Glutamatergic neuron (in vitro differentiated cells): ENCODE measurements around the gene ACAD11. TPM values are rescaled to one million over a fixed set of nuclear protein-coding genes. Genes with fewer than 3 reads are reported as not detected.

ENCODE experiments used
- DNase-seq: peaks from one replicate; pipeline ENCODE4 v3.0.0; 2022
- H3K27ac Mint-ChIP-seq: one replicate; pipeline ENCODE4 v1.8.0; 2020; ENCODE audit warnings: mild to moderate bottlenecking, mixed read lengths, inconsistent platforms; ENCODE audit not compliant: unreplicated experiment
- H3K27me3 Mint-ChIP-seq: one replicate; pipeline ENCODE4 v1.8.0; 2020; ENCODE audit warnings: mild to moderate bottlenecking, moderate library complexity, mixed read lengths, inconsistent platforms; ENCODE audit not compliant: unreplicated experiment
- H3K36me3 Mint-ChIP-seq: one replicate; pipeline ENCODE4 v1.8.0; 2020; ENCODE audit warnings: mild to moderate bottlenecking, mixed read lengths, inconsistent platforms; ENCODE audit not compliant: unreplicated experiment
- H3K4me1 Mint-ChIP-seq: one replicate; pipeline ENCODE4 v1.8.0; 2020; ENCODE audit warnings: mild to moderate bottlenecking, low read depth, mixed read lengths, inconsistent platforms; ENCODE audit not compliant: unreplicated experiment
- H3K4me3 Mint-ChIP-seq: one replicate; pipeline ENCODE4 v1.8.0; 2020; ENCODE audit warnings: mild to moderate bottlenecking, mixed read lengths, inconsistent platforms; ENCODE audit not compliant: unreplicated experiment
- H3K9me3 Mint-ChIP-seq: one replicate; pipeline ENCODE4 v1.8.0; 2020; ENCODE audit warnings: mild to moderate bottlenecking, moderate library complexity, mixed read lengths, inconsistent platforms; ENCODE audit not compliant: unreplicated experiment
- CTCF ChIP-seq: fragments of 200-600 bp; sonication (generic); IDR thresholded peaks from one replicate; pipeline ENCODE4 v1.5.0; 2021; ENCODE audit not compliant: partially characterized antibody, unreplicated experiment
- total RNA-seq: library from RNA; stranded (reverse); fragmentation: NEBNext Ultra II Directional; extraction: Animal tissue kit (Norgen Biotek cat#: 25700); gene quantifications from one replicate; pipeline ENCODE4 v1.2.1, GENCODE V29; 2021; ENCODE audit not compliant: unreplicated experiment

Gene ACAD11
- total RNA-seq, 1 donor from 2014 or later, result 9.4 TPM

GRCh38 chr3:132554437-132554836 lies 105.2 kb downstream of the ACAD11 start:
- Mint-ChIP-seq H3K27me3 (peaks cover 4% of the 10 kb centered on the region), H3K4me3 (no peak overlapping the region), H3K27ac (no peak overlapping the region), H3K9me3 (no peaks in the 10 kb centered on the region), H3K36me3 (no peaks in the 10 kb centered on the region), H3K4me1 (peaks cover 4% of the 10 kb centered on the region)
- no peak for DNase-seq
- TF ChIP-seq CTCF, result no peak

- DNase-seq, result no peak
- TF ChIP-seq CTCF, result no peak
- peaks cover 4% of the 10 kb centered on the region for H3K4me1 Mint-ChIP-seq
- H3K36me3 Mint-ChIP-seq, result no peaks in the 10 kb centered on the region
- H3K27me3 Mint-ChIP-seq, result peaks cover 4% of the 10 kb centered on the region
- no peak overlapping the region for H3K4me3 Mint-ChIP-seq
- H3K27ac Mint-ChIP-seq, result no peak overlapping the region
- H3K9me3 Mint-ChIP-seq, result no peaks in the 10 kb centered on the region
These were observed 105.8 kb downstream of the ACAD11 start for GRCh38 chr3:132553826-132554225.

GRCh38 chr3:132550579-132551305 lies 108.9 kb downstream of the ACAD11 start:
- no peak overlapping the region for H3K27ac Mint-ChIP-seq
- peaks cover 1% of the 10 kb centered on the region for H3K9me3 Mint-ChIP-seq
- no peaks in the 10 kb centered on the region for H3K27me3 Mint-ChIP-seq
- no peak for DNase-seq
- TF ChIP-seq CTCF, result no peak
- no peaks in the 10 kb centered on the region for H3K36me3 Mint-ChIP-seq
- no peak overlapping the region for H3K4me3 Mint-ChIP-seq
- H3K4me1 Mint-ChIP-seq, result no peaks in the 10 kb centered on the region

GRCh38 chr3:132549890-132550578 lies 109.6 kb downstream of the ACAD11 start:
- Mint-ChIP-seq H3K27me3 (no peaks in the 10 kb centered on the region), H3K9me3 (peaks cover 1% of the 10 kb centered on the region), H3K36me3 (no peaks in the 10 kb centered on the region), H3K4me3 (no peak overlapping the region), H3K4me1 (no peaks in the 10 kb centered on the region), H3K27ac (no peak overlapping the region)
- no peak for TF ChIP-seq CTCF
- DNase-seq, result no peak

DNA sequence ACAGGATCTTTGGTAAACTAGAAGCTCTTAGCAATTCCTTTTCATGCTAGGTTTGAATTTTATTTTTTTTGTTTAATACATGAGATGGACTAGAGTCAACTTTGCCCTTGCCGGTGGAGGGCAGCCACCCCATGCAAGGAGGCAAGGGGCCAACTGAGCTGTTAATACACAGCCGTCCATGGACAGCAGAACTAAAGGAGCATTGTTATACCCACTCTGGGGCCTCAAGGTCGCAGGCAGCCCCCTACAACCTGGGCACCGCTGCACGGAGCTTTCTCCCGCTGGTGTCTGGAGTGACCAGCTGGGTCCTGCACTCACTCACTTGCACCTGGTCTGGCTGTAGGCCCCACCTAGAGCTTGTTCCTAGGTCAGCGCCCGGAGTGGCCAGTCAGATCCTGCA lies 110.4 kb downstream of the ACAD11 start:
- Mint-ChIP-seq H3K36me3 (no peaks in the 10 kb centered on the region), H3K27me3 (no peaks in the 10 kb centered on the region), H3K4me1 (no peaks in the 10 kb centered on the region), H3K4me3 (no peak overlapping the region), H3K9me3 (peaks cover 1% of the 10 kb centered on the region), H3K27ac (no peak overlapping the region)
- no peak for DNase-seq
- TF ChIP-seq CTCF, result no peak
